ENCODE measurements around the gene MGARP.

DNA sequence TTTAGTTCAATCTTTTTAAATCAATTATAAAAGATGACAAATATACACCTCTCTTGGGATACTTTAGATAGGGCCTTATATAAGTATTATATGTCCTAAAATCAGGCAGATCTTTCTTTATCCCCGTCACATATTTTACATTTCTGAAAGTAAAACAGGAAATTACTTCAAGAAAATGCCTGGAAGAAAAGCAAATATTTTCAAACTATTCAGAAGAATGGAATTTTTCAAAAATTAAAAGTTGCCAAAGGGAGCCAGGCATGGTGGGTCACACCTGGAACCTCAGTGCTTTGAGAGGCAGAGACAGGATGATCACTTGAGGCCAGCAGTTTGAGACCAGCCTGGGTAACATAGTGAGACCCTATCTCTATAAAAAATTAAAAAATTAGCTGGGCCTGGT lies 34.4 kb downstream of the MGARP start:
- TF ChIP-seq, protein P1, sequence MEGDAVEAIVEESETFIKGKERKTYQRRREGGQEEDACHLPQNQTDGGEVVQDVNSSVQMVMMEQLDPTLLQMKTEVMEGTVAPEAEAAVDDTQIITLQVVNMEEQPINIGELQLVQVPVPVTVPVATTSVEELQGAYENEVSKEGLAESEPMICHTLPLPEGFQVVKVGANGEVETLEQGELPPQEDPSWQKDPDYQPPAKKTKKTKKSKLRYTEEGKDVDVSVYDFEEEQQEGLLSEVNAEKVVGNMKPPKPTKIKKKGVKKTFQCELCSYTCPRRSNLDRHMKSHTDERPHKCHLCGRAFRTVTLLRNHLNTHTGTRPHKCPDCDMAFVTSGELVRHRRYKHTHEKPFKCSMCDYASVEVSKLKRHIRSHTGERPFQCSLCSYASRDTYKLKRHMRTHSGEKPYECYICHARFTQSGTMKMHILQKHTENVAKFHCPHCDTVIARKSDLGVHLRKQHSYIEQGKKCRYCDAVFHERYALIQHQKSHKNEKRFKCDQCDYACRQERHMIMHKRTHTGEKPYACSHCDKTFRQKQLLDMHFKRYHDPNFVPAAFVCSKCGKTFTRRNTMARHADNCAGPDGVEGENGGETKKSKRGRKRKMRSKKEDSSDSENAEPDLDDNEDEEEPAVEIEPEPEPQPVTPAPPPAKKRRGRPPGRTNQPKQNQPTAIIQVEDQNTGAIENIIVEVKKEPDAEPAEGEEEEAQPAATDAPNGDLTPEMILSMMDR (IDR thresholded peaks at IDR 0.05; ENCODE audit: insufficient read depth, low read length, poor library complexity, severe bottlenecking), result no peak
- TF ChIP-seq EZH2phosphoT487 (conservative IDR thresholded peaks at IDR 0.05; ENCODE audit: low read length), result no peak

Data from SU-DHL-6 (cell line).